ENCODE data around the gene RHBDL1.

The RHBDL1 gene

GRCh38 chr16:658679-659571, 16.5 kb upstream of the RHBDL1 start:
- H3K4me3 Mint-ChIP-seq: no peak overlapping the region
- H3K9me3 Mint-ChIP-seq: no peaks in the 10 kb centered on the region
- H3K27ac Mint-ChIP-seq: no peak overlapping the region
- H3K36me3 Mint-ChIP-seq: no peaks in the 10 kb centered on the region
- peaks cover 6% of the 10 kb centered on the region for H3K4me1 Mint-ChIP-seq
- DNase-seq (ENCODE audit: low spot score in 2 of 2) (no peak), ATAC-seq (ENCODE audit: low read depth) (no peak)
- H3K27me3 Mint-ChIP-seq: no peaks in the 10 kb centered on the region

GRCh38 chr16:659618-660017, 15.9 kb upstream of the RHBDL1 start:
- no peak for ATAC-seq (ENCODE audit: low read depth)
- no peak overlapping the region for H3K27ac Mint-ChIP-seq

GRCh38 chr16:660132-660458, 15.4 kb upstream of the RHBDL1 start:
- ATAC-seq (ENCODE audit: low read depth): peak; percentile 2
- Mint-ChIP-seq H3K27ac (no peak overlapping the region), H3K36me3 (no peaks in the 10 kb centered on the region), H3K27me3 (no peaks in the 10 kb centered on the region), H3K4me3 (no peak overlapping the region), H3K4me1 (peaks cover 6% of the 10 kb centered on the region), H3K9me3 (no peaks in the 10 kb centered on the region)
- DNase-seq (ENCODE audit: low spot score in 2 of 2): no peak

More at GRCh38 chr16:659618-660017, 15.9 kb upstream of the RHBDL1 start:
- no peaks in the 10 kb centered on the region for H3K36me3 Mint-ChIP-seq
- no peaks in the 10 kb centered on the region for H3K9me3 Mint-ChIP-seq
- no peak for DNase-seq (ENCODE audit: low spot score in 2 of 2)
- H3K27me3 Mint-ChIP-seq: no peaks in the 10 kb centered on the region
- peaks cover 6% of the 10 kb centered on the region for H3K4me1 Mint-ChIP-seq
- H3K4me3 Mint-ChIP-seq: no peak overlapping the region

GRCh38 chr16:660459-661183, 14.8 kb upstream of the RHBDL1 start:
- H3K27me3 Mint-ChIP-seq: no peaks in the 10 kb centered on the region
- DNase-seq (ENCODE audit: low spot score in 2 of 2) (peak; percentile 62 to 65), ATAC-seq (ENCODE audit: low read depth) (peak; percentile 78)
- H3K4me1 Mint-ChIP-seq: peaks cover 6% of the 10 kb centered on the region
- H3K27ac Mint-ChIP-seq: no peak overlapping the region
- H3K36me3 Mint-ChIP-seq: no peaks in the 10 kb centered on the region
- no peaks in the 10 kb centered on the region for H3K9me3 Mint-ChIP-seq
- peak overlapping the region; percentile 52 for H3K4me3 Mint-ChIP-seq

GRCh38 chr16:661184-661821, 14.2 kb upstream of the RHBDL1 start:
- no peaks in the 10 kb centered on the region for H3K9me3 Mint-ChIP-seq
- peaks cover 6% of the 10 kb centered on the region for H3K4me1 Mint-ChIP-seq
- DNase-seq (ENCODE audit: low spot score in 2 of 2) (no peak), ATAC-seq (ENCODE audit: low read depth) (no peak)
- H3K27me3 Mint-ChIP-seq: no peaks in the 10 kb centered on the region
- no peak overlapping the region for H3K27ac Mint-ChIP-seq
- H3K36me3 Mint-ChIP-seq: no peaks in the 10 kb centered on the region
- peak overlapping the region; percentile 29 for H3K4me3 Mint-ChIP-seq

- H3K36me3 Mint-ChIP-seq: no peaks in the 10 kb centered on the region
- H3K27ac Mint-ChIP-seq: no peak overlapping the region
- DNase-seq (ENCODE audit: low spot score in 2 of 2): no peak
- H3K9me3 Mint-ChIP-seq: no peaks in the 10 kb centered on the region
- H3K4me1 Mint-ChIP-seq: peaks cover 6% of the 10 kb centered on the region
- H3K4me3 Mint-ChIP-seq: no peak overlapping the region
- no peaks in the 10 kb centered on the region for H3K27me3 Mint-ChIP-seq
- no peak for ATAC-seq (ENCODE audit: low read depth)
Measured at GRCh38 chr16:662095-662494, 13.4 kb upstream of the RHBDL1 start.

GRCh38 chr16:662597-662996, 12.9 kb upstream of the RHBDL1 start:
- no peaks in the 10 kb centered on the region for H3K9me3 Mint-ChIP-seq
- no peak for ATAC-seq (ENCODE audit: low read depth)

GRCh38 chr16:666572-666971, 8.9 kb upstream of the RHBDL1 start:
- no peak overlapping the region for H3K27ac Mint-ChIP-seq
- peaks cover 5% of the 10 kb centered on the region for H3K36me3 Mint-ChIP-seq
- no peak overlapping the region for H3K4me3 Mint-ChIP-seq
- H3K9me3 Mint-ChIP-seq: no peaks in the 10 kb centered on the region
- peaks cover 3% of the 10 kb centered on the region for H3K4me1 Mint-ChIP-seq
- ATAC-seq (ENCODE audit: low read depth): no peak
- no peak for DNase-seq (ENCODE audit: low spot score in 2 of 2)
- H3K27me3 Mint-ChIP-seq: no peaks in the 10 kb centered on the region

More at GRCh38 chr16:662597-662996, 12.9 kb upstream of the RHBDL1 start:
- Mint-ChIP-seq H3K4me1 (peaks cover 6% of the 10 kb centered on the region), H3K27ac (no peak overlapping the region), H3K4me3 (no peak overlapping the region), H3K27me3 (no peaks in the 10 kb centered on the region), H3K36me3 (no peaks in the 10 kb centered on the region)
- DNase-seq (ENCODE audit: low spot score in 2 of 2): no peak

- no peak for ATAC-seq (ENCODE audit: low read depth)
- Mint-ChIP-seq H3K4me3 (peak overlapping the region; percentile 81), H3K27ac (peak overlapping the region; percentile 68), H3K27me3 (no peaks in the 10 kb centered on the region), H3K36me3 (peaks cover 5% of the 10 kb centered on the region), H3K4me1 (peaks cover 3% of the 10 kb centered on the region), H3K9me3 (no peaks in the 10 kb centered on the region)
- DNase-seq (ENCODE audit: low spot score in 2 of 2): no peak
Measured at GRCh38 chr16:667113-667779, 8.2 kb upstream of the RHBDL1 start.

GRCh38 chr16:667780-668518, 7.5 kb upstream of the RHBDL1 start, which contains the start of gene RHOT2:
RHOT2 (plus strand) TSS chr16:668132; CDS start chr16:668200, 68 bp downstream.
- H3K36me3 Mint-ChIP-seq: peaks cover 7% of the 10 kb centered on the region
- DNase-seq (ENCODE audit: low spot score in 2 of 2) (peak; percentile 89 to 95), ATAC-seq (ENCODE audit: low read depth) (peak; percentile 96)
- peak within 1 kb of the TSS; percentile 68 for H3K27ac Mint-ChIP-seq
- H3K4me3 Mint-ChIP-seq: peak within 1 kb of the TSS; percentile 81
- no peaks in the 10 kb centered on the region for H3K27me3 Mint-ChIP-seq
- H3K4me1 Mint-ChIP-seq: peaks cover 3% of the 10 kb centered on the region
- no peaks in the 10 kb centered on the region for H3K9me3 Mint-ChIP-seq

- no peak for ATAC-seq (ENCODE audit: low read depth)
- Mint-ChIP-seq H3K27me3 (no peaks in the 10 kb centered on the region), H3K36me3 (peaks cover 9% of the 10 kb centered on the region), H3K4me1 (peaks cover 3% of the 10 kb centered on the region), H3K9me3 (no peaks in the 10 kb centered on the region), H3K27ac (peak overlapping the region; percentile 65), H3K4me3 (peak overlapping the region; percentile 81)
- DNase-seq (ENCODE audit: low spot score in 2 of 2): no peak
Measured at GRCh38 chr16:668519-669171, 6.8 kb upstream of the RHBDL1 start.

- Mint-ChIP-seq H3K4me3 (peak overlapping the region; percentile 25), H3K4me1 (peaks cover 3% of the 10 kb centered on the region), H3K27ac (no peak overlapping the region)
Measured at GRCh38 chr16:669666-670065, 5.8 kb upstream of the RHBDL1 start.

More at GRCh38 chr16:669666-670065, 5.8 kb upstream of the RHBDL1 start:
- Mint-ChIP-seq H3K36me3 (peaks cover 9% of the 10 kb centered on the region), H3K27me3 (no peaks in the 10 kb centered on the region), H3K9me3 (no peaks in the 10 kb centered on the region)
- DNase-seq (ENCODE audit: low spot score in 2 of 2) (no peak), ATAC-seq (ENCODE audit: low read depth) (no peak)

All from memory B cell (primary cell).